Kidney epithelial cell (primary cell): ENCODE results near the gene ANKUB1. TPM values are rescaled to one million over a fixed set of nuclear protein-coding genes. Genes with fewer than 3 reads are reported as not detected.

Experiments
- DNase-seq: peaks from one replicate; pipeline ENCODE4 v3.0.0-alpha.2; 2010; ENCODE audit warnings: low read depth
- H3K27me3 ChIP-seq: 2 replicates; pipeline ENCODE4 v1.6.0; 2011; ENCODE audit warnings: low read length; ENCODE audit not compliant: control insufficient read depth, insufficient read depth
- H3K36me3 ChIP-seq: 2 replicates; pipeline ENCODE4 v1.5.1; 2011; ENCODE audit warnings: low read length; ENCODE audit not compliant: control insufficient read depth, insufficient read depth
- H3K4me3 ChIP-seq: 2 replicates; pipeline ENCODE4 v1.5.1; 2011; ENCODE audit warnings: low read depth, mild to moderate bottlenecking, control low read depth, low read length
- CTCF ChIP-seq: IDR thresholded peaks from 2 replicates; pipeline ENCODE4 v1.5.1; 2011; ENCODE audit warnings: mild to moderate bottlenecking, moderate library complexity, low read length, control low read depth, inconsistent platforms; ENCODE audit not compliant: insufficient read depth, poor library complexity, severe bottlenecking
- total RNA-seq: library from RNA; depleted of rRNA; stranded (reverse); fragments of >200 nt; gene quantifications from 2 replicates; pipeline ENCODE4 v1.2.3, GENCODE V29; 2015

Gene ANKUB1
- total RNA-seq, 1 donor from 2014 or later: not detected

DNA sequence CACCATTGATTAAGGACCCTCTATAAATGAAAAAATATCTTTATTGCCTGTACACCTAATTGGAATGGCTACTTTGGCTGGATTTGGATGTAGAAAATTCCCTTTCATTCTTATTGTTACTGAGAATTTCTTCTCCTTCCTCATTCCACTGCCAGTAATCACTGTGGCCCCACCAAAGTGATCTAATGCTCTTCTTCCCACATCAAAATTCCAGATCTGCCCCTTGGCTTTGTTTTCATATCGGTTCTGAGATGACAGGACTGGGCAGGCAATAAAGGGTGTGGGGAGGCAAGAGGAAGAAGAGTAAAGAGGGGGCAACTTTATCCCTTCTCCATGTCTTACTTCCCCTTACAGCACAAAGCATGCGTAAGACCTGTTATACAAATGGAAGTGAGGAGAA is 2.1 kb downstream of the ANKUB1 start:
- Histone ChIP-seq H3K27me3 (no peaks in the 10 kb centered on the region), H3K36me3 (no peaks in the 10 kb centered on the region), H3K4me3 (no peak overlapping the region)
- TF ChIP-seq CTCF: no peak
- DNase-seq: peak; percentile 16

DNA sequence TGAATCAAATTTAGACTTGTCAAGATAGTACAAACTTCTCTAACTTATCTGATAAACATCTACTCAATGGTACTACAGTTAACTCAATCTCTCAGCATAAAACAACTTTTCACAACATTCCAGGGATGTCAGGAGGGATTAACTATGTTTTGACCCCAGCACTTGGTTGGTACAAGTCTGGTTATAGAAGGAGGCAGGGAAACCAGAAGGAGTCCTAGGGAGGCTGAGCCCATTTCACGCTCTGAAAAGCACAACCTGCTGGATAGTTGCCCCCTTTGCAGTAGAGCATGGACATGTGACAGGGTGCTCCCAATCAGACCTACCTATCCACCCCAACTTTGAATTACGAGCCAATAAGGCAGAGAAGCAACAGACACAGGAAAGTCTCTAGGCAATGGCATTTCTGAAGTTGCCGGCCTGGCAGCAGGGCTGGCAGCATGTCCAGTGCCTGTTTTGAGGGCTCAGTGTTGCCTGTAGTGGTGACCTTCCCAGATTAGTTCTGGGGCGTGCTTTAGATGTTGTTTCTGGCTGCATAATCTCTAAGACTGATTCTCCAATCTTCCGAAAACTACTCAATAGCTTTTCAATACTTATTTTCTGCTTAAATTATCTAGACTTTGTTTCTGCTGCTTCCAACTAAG is 8.2 kb downstream of the ANKUB1 start:
- H3K4me3 ChIP-seq: no peak overlapping the region
- no peaks in the 10 kb centered on the region for H3K27me3 ChIP-seq
- H3K36me3 ChIP-seq: no peaks in the 10 kb centered on the region
- TF ChIP-seq CTCF: no peak
- no peak for DNase-seq

GRCh38 chr3:149783576-149783975 is 8.8 kb downstream of the ANKUB1 start:
- Histone ChIP-seq H3K4me3 (no peak overlapping the region), H3K36me3 (no peaks in the 10 kb centered on the region), H3K27me3 (no peaks in the 10 kb centered on the region)
- no peak for TF ChIP-seq CTCF
- peak; percentile 43 for DNase-seq

DNA sequence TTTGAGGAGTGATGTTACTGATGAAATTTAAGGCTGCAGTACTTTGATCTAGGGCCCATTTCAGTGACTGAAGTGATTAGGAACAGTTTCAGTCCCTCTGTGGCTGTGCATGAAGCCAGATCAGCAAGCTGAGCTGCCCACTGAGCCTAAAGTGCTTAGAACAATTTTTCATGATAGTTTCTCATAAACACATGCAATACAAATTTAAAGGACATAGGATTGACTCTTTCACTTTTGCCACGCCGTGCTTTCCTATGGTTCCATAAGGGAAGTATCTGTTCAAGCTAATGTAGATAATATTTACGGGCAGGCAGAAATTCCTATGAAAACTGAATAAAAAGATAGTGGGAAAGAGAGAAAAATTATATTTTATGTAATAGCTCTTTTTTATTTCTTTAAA is 10.6 kb downstream of the ANKUB1 start:
- Histone ChIP-seq H3K27me3 (no peaks in the 10 kb centered on the region), H3K36me3 (no peaks in the 10 kb centered on the region), H3K4me3 (no peak overlapping the region)
- DNase-seq: no peak
- TF ChIP-seq CTCF: no peak

DNA sequence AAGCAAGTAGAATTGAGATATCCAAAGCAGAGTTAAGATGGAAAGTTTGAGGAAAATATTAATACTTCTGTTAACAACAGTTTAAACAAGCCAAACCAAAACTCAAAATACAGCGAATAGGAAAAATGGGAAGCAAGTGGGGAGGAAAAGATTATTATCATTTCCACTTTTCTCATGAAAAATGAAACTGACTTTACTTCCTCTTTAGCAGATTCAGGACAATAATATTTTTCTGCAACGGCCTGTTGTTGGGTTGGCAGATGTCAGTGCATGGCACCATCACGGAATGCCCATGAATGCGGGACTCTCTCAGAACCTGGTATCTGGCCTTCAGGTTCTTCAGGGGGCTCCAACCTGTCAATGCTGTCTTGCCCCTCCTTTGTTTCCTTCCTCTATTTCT is 11.1 kb downstream of the ANKUB1 start:
- TF ChIP-seq CTCF: no peak
- no peaks in the 10 kb centered on the region for H3K27me3 ChIP-seq
- no peak overlapping the region for H3K4me3 ChIP-seq
- no peak for DNase-seq
- no peaks in the 10 kb centered on the region for H3K36me3 ChIP-seq

GRCh38 chr3:149777414-149778214 is 14.7 kb downstream of the ANKUB1 start:
- no peaks in the 10 kb centered on the region for H3K36me3 ChIP-seq
- no peak overlapping the region for H3K4me3 ChIP-seq
- no peak for TF ChIP-seq CTCF
- no peak for DNase-seq
- H3K27me3 ChIP-seq: no peaks in the 10 kb centered on the region
